HepG2 (cell line): ENCODE measurements around the gene CHL1.

Source experiments
- CTCF ChIP-seq: sonication (generic); formaldehyde crosslinking; IDR thresholded peaks from 2 replicates; pipeline ENCODE4 v1.5.0; 2020; ENCODE audit warnings: mild to moderate bottlenecking, missing genetic modification reagents, moderate library complexity
- GABPA ChIP-seq, 2 experiments: IDR thresholded peaks; 2 replicates each; pipeline ENCODE4 v1.6.1; 2011 to 2016; ENCODE audit warnings: low read depth in 2 of 2, low read length in 1 of 2, missing biosample characterization in 1 of 2, missing genetic modification characterization in 1 of 2
- KLF11 ChIP-seq: IDR thresholded peaks from 2 replicates; pipeline ENCODE4 v1.6.1; 2016; ENCODE audit warnings: missing compliant biosample characterization
- NFE2L1 ChIP-seq: sonication (generic); formaldehyde crosslinking; IDR thresholded peaks from 2 replicates; pipeline ENCODE4 v1.4.0; 2020; ENCODE audit warnings: missing genetic modification reagents, mild to moderate bottlenecking, borderline replicate concordance
- POLR2AphosphoS5 ChIP-seq: IDR thresholded peaks from 2 replicates; pipeline ENCODE4 v1.6.1; 2012; ENCODE audit warnings: low read depth, low read length
- REPIN1 ChIP-seq: sonication (generic); formaldehyde crosslinking; IDR thresholded peaks from 2 replicates; pipeline ENCODE4 v1.8.0; 2022; ENCODE audit warnings: missing genetic modification reagents, low read depth, mild to moderate bottlenecking, borderline replicate concordance
- RORA ChIP-seq: sonication (generic); formaldehyde crosslinking; IDR thresholded peaks from 2 replicates; pipeline ENCODE4 v1.5.0; 2020; ENCODE audit warnings: mild to moderate bottlenecking, missing genetic modification reagents, moderate library complexity
- SALL2 ChIP-seq: sonication (generic); formaldehyde crosslinking; IDR thresholded peaks from 2 replicates; pipeline ENCODE4 v1.8.1; 2023; ENCODE audit warnings: mild to moderate bottlenecking, missing genetic modification reagents, inconsistent platforms
- TIGD3 ChIP-seq: sonication (generic); formaldehyde crosslinking; IDR thresholded peaks from 2 replicates; pipeline ENCODE4 v1.5.1; 2020; ENCODE audit warnings: mild to moderate bottlenecking, missing genetic modification reagents, borderline replicate concordance
- ZBTB1 ChIP-seq: sonication (generic); formaldehyde crosslinking; IDR thresholded peaks from 2 replicates; pipeline ENCODE4 v1.4.0; 2020; ENCODE audit warnings: missing genetic modification reagents, borderline replicate concordance
- ZSCAN21 ChIP-seq: sonication (generic); formaldehyde crosslinking; IDR thresholded peaks from 2 replicates; pipeline ENCODE4 v1.8.0; 2022; ENCODE audit warnings: mild to moderate bottlenecking, missing genetic modification reagents, moderate library complexity, borderline replicate concordance

- no peak for TF ChIP-seq RORA
- no peak for TF ChIP-seq REPIN1
- no peak for TF ChIP-seq CTCF (CRISPR knock-in tag)
- TF ChIP-seq NFE2L1 (CRISPR knock-in tag), result no peak
- no peak for TF ChIP-seq ZSCAN21 (CRISPR knock-in tag)
- TF ChIP-seq GABPA (IDR thresholded peaks at IDR 0.05; ENCODE audit: low read depth, low read length), result no peak
- no peak for TF ChIP-seq GABPA (CRISPR knock-in tag; IDR thresholded peaks at IDR 0.05; ENCODE audit: low read depth)
- no peak for TF ChIP-seq TIGD3 (CRISPR knock-in tag)
- TF ChIP-seq SALL2 (CRISPR knock-in tag), result no peak
- TF ChIP-seq KLF11 (CRISPR knock-in tag), result no peak
- no peak for TF ChIP-seq ZBTB1 (CRISPR knock-in tag)
- no peak for TF ChIP-seq POLR2AphosphoS5
These were observed 84.1 kb downstream of the CHL1 start for GRCh38 chr3:280681-281080.
